H1 (cell line): ENCODE measurements around the gene INAFM2. TPM values are rescaled to one million over a fixed set of nuclear protein-coding genes. Genes with fewer than 3 reads are reported as not detected.

Experiments used
- CTCF ChIA-PET: fragments of 300-600 bp; sonication (Branson Sonifier 250); formaldehyde crosslinking; loops from one replicate; lab custom pipeline; 2021; ENCODE audit not compliant: partially characterized antibody; lab: Charles Lee
- POLR2A ChIA-PET: fragments of 300-600 bp; sonication (Branson Sonifier 250); formaldehyde crosslinking; loops from one replicate; lab custom pipeline; 2021; ENCODE audit warnings: inconsistent platforms; ENCODE audit not compliant: partially characterized antibody; lab: Charles Lee
- DNase-seq, 2 experiments: peaks; one replicate each; pipeline versions ENCODE4 v3.0.0 to v3.0.0-alpha.2; 2010 to 2022; ENCODE audit warnings: low spot score in 2 of 2, low read depth in 1 of 2, mixed read lengths in 1 of 2
- FAIRE-seq: peaks from 2 replicates; lab custom pipeline; 2011; peaks lifted over from hg19 to GRCh38; lab: Jason Lieb, UNC
- H2AFZ ChIP-seq: 2 replicates; pipeline ENCODE4 v1.8.1; 2012; ENCODE audit warnings: low read length, inconsistent platforms
- H2AK5ac ChIP-seq: 2 replicates; pipeline ENCODE4 v1.6.1; 2013; ENCODE audit warnings: low read depth, low read length
- H2BK120ac ChIP-seq: replicated peaks from 2 replicates; pipeline ENCODE3; 2013; ENCODE audit warnings: low read depth, low read length, inconsistent platforms
- H2BK12ac ChIP-seq: 2 replicates; pipeline ENCODE4 v1.6.1; 2013; ENCODE audit warnings: low read depth, low read length
- H2BK15ac ChIP-seq: 2 replicates; pipeline ENCODE4 v1.6.1; 2013; ENCODE audit warnings: low read length
- H2BK20ac ChIP-seq: 2 replicates; pipeline ENCODE4 v1.6.1; 2013; ENCODE audit warnings: low read length
- H2BK5ac ChIP-seq: 2 replicates; pipeline ENCODE4 v1.6.1; 2013; ENCODE audit warnings: low read depth, low read length
- H3K14ac ChIP-seq: 2 replicates; pipeline ENCODE4 v1.6.1; 2013; ENCODE audit warnings: inconsistent platforms; ENCODE audit not compliant: insufficient read length
- H3K18ac ChIP-seq: 2 replicates; pipeline ENCODE4 v1.6.1; 2013; ENCODE audit warnings: low read length; ENCODE audit errors: extremely low read depth
- H3K23ac ChIP-seq: 2 replicates; pipeline ENCODE4 v1.6.1; 2013; ENCODE audit warnings: inconsistent platforms; ENCODE audit not compliant: insufficient read length
- H3K23me2 ChIP-seq: 2 replicates; pipeline ENCODE4 v1.6.1; 2013; ENCODE audit warnings: low read depth, low read length
- H3K27ac ChIP-seq: 2 replicates; pipeline ENCODE4 v1.6.1; 2011; ENCODE audit warnings: low read depth, low read length, inconsistent platforms
- H3K27me3 ChIP-seq, 4 experiments: replicated peaks in 1 of 4; 1 replicate in 1 of 4; 2 replicates in 3 of 4; pipeline versions ENCODE4 v1.6.1 to v1.8.1; 2011 to 2013; ENCODE audit warnings: low read length in 3 of 4, mild to moderate bottlenecking in 3 of 4, inconsistent platforms in 2 of 4, mixed read lengths in 2 of 4, moderate library complexity in 1 of 4; ENCODE audit not compliant: control insufficient read depth in 3 of 4, insufficient read depth in 3 of 4; ENCODE audit errors: extremely low read depth in 1 of 4
- H3K36me3 ChIP-seq, 4 experiments: 2 replicates each; pipeline versions ENCODE4 v1.6.1 to v1.8.1; 2011 to 2013; ENCODE audit warnings: mild to moderate bottlenecking in 4 of 4, low read length in 3 of 4, moderate library complexity in 2 of 4, control low read depth in 1 of 4, inconsistent platforms in 1 of 4; ENCODE audit not compliant: insufficient read depth in 4 of 4, control insufficient read depth in 2 of 4
- H3K4ac ChIP-seq: replicated peaks from 2 replicates; pipeline ENCODE3; 2013; ENCODE audit warnings: low read length, low read depth, mixed read lengths, inconsistent platforms; ENCODE audit not compliant: insufficient read length
- H3K4me1 ChIP-seq, 4 experiments: replicated peaks in 1 of 4; 1 replicate in 1 of 4; 2 replicates in 3 of 4; pipeline versions ENCODE4 v1.6.1 to v1.8.1; 2011 to 2013; ENCODE audit warnings: low read length in 3 of 4, inconsistent platforms in 2 of 4, mixed read lengths in 1 of 4; ENCODE audit not compliant: insufficient read depth in 4 of 4, control insufficient read depth in 3 of 4
- H3K4me2 ChIP-seq, 2 experiments: 2 replicates each; pipeline versions ENCODE4 v1.6.1 to v1.8.1; 2011 to 2013; ENCODE audit warnings: low read depth in 2 of 2, low read length in 2 of 2, control low read depth in 1 of 2, inconsistent platforms in 1 of 2, mild to moderate bottlenecking in 1 of 2; ENCODE audit not compliant: insufficient read depth in 1 of 2
- H3K4me3 ChIP-seq, 4 experiments: fragments of 200-600, 300-600 bp in 1 of 4; sonication (generic), shearing (Covaris generic), sonication (Bioruptor Twin) in 1 of 4; 2 replicates each; pipeline versions ENCODE4 v1.5.1 to v1.8.1; 2011 to 2016; ENCODE audit warnings: low read length in 4 of 4, low read depth in 3 of 4, control low read depth in 2 of 4, inconsistent platforms in 2 of 4, mild to moderate bottlenecking in 2 of 4, mixed read lengths in 1 of 4, moderate library complexity in 1 of 4; ENCODE audit not compliant: insufficient read depth in 2 of 4; ENCODE audit errors: extremely low read depth in 1 of 4
- H3K56ac ChIP-seq: replicated peaks from 2 replicates; pipeline ENCODE3; 2013; ENCODE audit warnings: low read depth, mild to moderate bottlenecking, mixed read lengths, low read length, inconsistent platforms; ENCODE audit not compliant: insufficient read length
- H3K79me1 ChIP-seq: 2 replicates; pipeline ENCODE4 v1.6.1; 2013; ENCODE audit warnings: low read depth, low read length, control low read depth
- H3K79me2 ChIP-seq, 2 experiments: 2 replicates each; pipeline versions ENCODE4 v1.6.1 to v1.8.1; 2012 to 2013; ENCODE audit warnings: low read length in 2 of 2, mild to moderate bottlenecking in 2 of 2, inconsistent platforms in 1 of 2; ENCODE audit not compliant: insufficient read depth in 2 of 2, control insufficient read depth in 1 of 2
- H3K9ac ChIP-seq, 4 experiments: replicated peaks in 1 of 4; 1 replicate in 1 of 4; 2 replicates in 3 of 4; pipeline versions ENCODE4 v1.6.1 to v1.8.1; 2011 to 2013; ENCODE audit warnings: low read depth in 3 of 4, low read length in 3 of 4, control low read depth in 2 of 4, mild to moderate bottlenecking in 2 of 4, moderate library complexity in 2 of 4, inconsistent platforms in 1 of 4; ENCODE audit errors: extremely low read depth in 1 of 4
- H3K9me3 ChIP-seq, 2 experiments: 2 replicates each; pipeline versions ENCODE4 v1.6.1 to v1.8.1; 2012 to 2013; ENCODE audit warnings: mild to moderate bottlenecking in 2 of 2, moderate library complexity in 2 of 2, control low read depth in 1 of 2, inconsistent platforms in 1 of 2, low read depth in 1 of 2, low read length in 1 of 2, mixed read lengths in 1 of 2; ENCODE audit not compliant: insufficient read depth in 2 of 2
- H4K20me1 ChIP-seq, 2 experiments: replicated peaks in 1 of 2; 2 replicates each; pipeline versions ENCODE3 to v1.8.1; 2011 to 2013; ENCODE audit warnings: inconsistent platforms in 2 of 2, low read length in 2 of 2, mild to moderate bottlenecking in 1 of 2; ENCODE audit not compliant: insufficient read depth in 2 of 2, control insufficient read depth in 1 of 2
- H4K5ac ChIP-seq: 2 replicates; pipeline ENCODE4 v1.6.1; 2013; ENCODE audit warnings: low read length, low read depth, mixed read lengths, inconsistent platforms; ENCODE audit not compliant: insufficient read length
- H4K8ac ChIP-seq: 2 replicates; pipeline ENCODE4 v1.8.0; 2013; ENCODE audit warnings: mild to moderate bottlenecking, moderate library complexity, low read length, inconsistent platforms; ENCODE audit not compliant: insufficient read depth; ENCODE audit errors: extremely low read depth
- H4K91ac ChIP-seq: replicated peaks from 2 replicates; pipeline ENCODE3; 2013; ENCODE audit warnings: low read length, mixed read lengths, inconsistent platforms; ENCODE audit not compliant: insufficient read length
- EP300 ChIP-seq, 2 experiments: IDR thresholded peaks; 1 replicate in 1 of 2; 2 replicates in 1 of 2; pipeline ENCODE4 v1.6.1; 2011 to 2012; ENCODE audit warnings: low read depth in 2 of 2, low read length in 2 of 2, mild to moderate bottlenecking in 2 of 2, borderline replicate concordance in 1 of 2, inconsistent platforms in 1 of 2, moderate library complexity in 1 of 2
- HDAC2 ChIP-seq, 2 experiments: fragments of 300-600 bp in 1 of 2; sonication (generic) in 1 of 2; IDR thresholded peaks; 2 replicates each; pipeline ENCODE4 v1.6.1; 2011 to 2012; ENCODE audit warnings: low read depth in 2 of 2, low read length in 2 of 2, mild to moderate bottlenecking in 2 of 2, moderate library complexity in 2 of 2, borderline replicate concordance in 1 of 2, inconsistent platforms in 1 of 2
- HDAC6 ChIP-seq: IDR thresholded peaks from one replicate; pipeline ENCODE4 v1.7.1; 2012; ENCODE audit warnings: low read depth, mild to moderate bottlenecking, inconsistent platforms, low read length, moderate library complexity
- MAFK ChIP-seq: IDR thresholded peaks from 2 replicates; pipeline ENCODE4 v1.6.1; 2012; ENCODE audit warnings: low read depth, mild to moderate bottlenecking, improper control_type of control experiment, low read length
- RFX5 ChIP-seq: IDR thresholded peaks from 2 replicates; pipeline ENCODE4 v1.6.1; 2011; ENCODE audit warnings: low read depth, low read length, improper control_type of control experiment, borderline replicate concordance
- SP1 ChIP-seq: IDR thresholded peaks from 2 replicates; pipeline ENCODE4 v1.6.1; 2011; ENCODE audit warnings: low read depth, low read length
- SP4 ChIP-seq: IDR thresholded peaks from 2 replicates; pipeline ENCODE4 v1.6.1; 2012; ENCODE audit warnings: low read length, inconsistent platforms
- SUZ12 ChIP-seq: fragments of 200-600 bp; sonication (generic); IDR thresholded peaks from 2 replicates; pipeline ENCODE4 v1.6.1; 2012; ENCODE audit warnings: mild to moderate bottlenecking, inconsistent platforms, low read length, moderate library complexity, mixed read lengths
- TEAD4 ChIP-seq: IDR thresholded peaks from 2 replicates; pipeline ENCODE4 v1.6.1; 2012; ENCODE audit warnings: low read depth, low read length, inconsistent platforms, mixed read lengths
- ZNF274 ChIP-seq: IDR thresholded peaks from 2 replicates; pipeline ENCODE4 v1.7.0; 2012; ENCODE audit warnings: low read length, borderline replicate concordance; ENCODE audit errors: extremely low read depth
- WGBS, 2 experiments: shearing (Covaris generic) in 1 of 2; methylation state at CpG; one replicate each; pipeline versions ENCODE4 v1.1.6 to v1.1.7; 2013 to 2015; ENCODE audit warnings: low lambda C conversion rate in 2 of 2, mixed read lengths in 2 of 2, inconsistent platforms in 1 of 2, low coverage in 1 of 2, missing lambda C conversion rate in 1 of 2; ENCODE audit not compliant: insufficient replicate concordance in 2 of 2, insufficient coverage in 1 of 2, insufficient read length in 1 of 2; ENCODE audit errors: extremely low coverage in 1 of 2, missing lambda C conversion rate in 1 of 2; 5-methylcytosine and 5-hydroxymethylcytosine counted together
- polyA plus RNA-seq, 7 experiments: library from polyadenylated mRNA; depleted of rRNA in 3 of 7; stranded (reverse) in 5 of 7; unstranded in 2 of 7; fragments of >200 nt in 5 of 7; fragments of 200-250 nt in 2 of 7; gene quantifications; 1 replicate in 5 of 7; 2 replicates in 1 of 7; 4 replicates in 1 of 7; pipeline versions ENCODE4 v1.2.1 to v1.2.3, GENCODE V29; 2011 to 2013; ENCODE audit warnings: missing spikeins in 2 of 7, mixed read lengths in 2 of 7
- total RNA-seq: library from RNA; stranded (reverse); fragmentation: NEBNext Ultra II Directional; extraction: Animal tissue kit (Norgen Biotek cat#: 25700); gene quantifications from 2 replicates; pipeline ENCODE4 v1.2.1, GENCODE V29; 2021
- TF ChIP-seq, protein P1 (sequence below), 3 experiments: IDR thresholded peaks; 1 replicate in 2 of 3; 2 replicates in 1 of 3; pipeline versions ENCODE4 v1.5.1 to v1.6.1; 2011; ENCODE audit warnings: low read length in 3 of 3, mild to moderate bottlenecking in 3 of 3, inconsistent platforms in 2 of 3, low read depth in 1 of 3, moderate library complexity in 1 of 3; ENCODE audit not compliant: insufficient read depth in 1 of 3; ENCODE audit errors: control extremely low read depth in 1 of 3

The INAFM2 gene
- total and polyA plus RNA-seq, 2 of the 8 experiments (the other 6 are each of a cell fraction or from before 2014, with no cell fraction given) = 15.3 to 35.1 TPM

DNA sequence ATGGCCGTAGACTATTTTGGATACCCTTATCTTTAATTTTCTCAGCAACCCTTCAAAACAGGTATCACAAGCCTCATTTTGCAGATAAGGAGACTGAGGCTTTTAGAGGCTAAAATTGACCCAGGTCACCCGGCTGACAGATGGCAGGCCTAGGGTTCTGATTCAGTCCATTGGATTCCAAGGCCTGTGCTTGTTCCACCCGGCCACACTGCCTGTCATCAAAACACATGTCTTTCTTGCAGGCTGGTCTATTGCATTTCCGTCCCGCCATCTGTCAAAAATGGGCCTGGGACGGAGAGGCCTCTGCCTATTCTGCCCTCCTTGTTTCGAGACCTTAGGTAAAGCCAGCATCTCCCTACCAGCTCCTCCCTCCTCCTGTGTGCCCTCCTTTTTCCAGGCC lies 8.1 kb downstream of the INAFM2 start:
- Histone ChIP-seq H3K9ac (no peak overlapping the region), H3K56ac (no peak overlapping the region), H2AK5ac (no peak overlapping the region), H3K36me3 (peaks cover 0 to 7% (median 0%) of the 10 kb centered on the region in 4 experiments; a peak in 3 of 8 replicates), H3K79me2 (no peaks in the 10 kb centered on the region), H3K4ac (no peak overlapping the region), H3K4me2 (no peak overlapping the region), H3K14ac (no peak overlapping the region), H3K23me2 (peaks cover under 1% of the 10 kb centered on the region), H2AFZ (no peak overlapping the region), H4K91ac (no peak overlapping the region), H3K4me3 (no peak overlapping the region), H3K27me3 (no peaks in the 10 kb centered on the region), H3K4me1 (peaks cover 20 to 41% (median 31%) of the 10 kb centered on the region in 4 experiments), H2BK20ac (no peak overlapping the region), H4K20me1 (no peaks in the 10 kb centered on the region), H2BK120ac (no peak overlapping the region), H2BK5ac (no peak overlapping the region), H3K27ac (no peak overlapping the region), H3K9me3 (no peaks in the 10 kb centered on the region; a peak in 1 of 4 replicates), H3K18ac (no peak overlapping the region), H2BK15ac (no peak overlapping the region), H4K5ac (no peak overlapping the region), H3K79me1 (no peaks in the 10 kb centered on the region), H4K8ac (no peak overlapping the region), H2BK12ac (no peak overlapping the region), H3K23ac (no peak overlapping the region)
- POLR2A ChIA-PET = interaction anchor here (1.0 to 1.9 kb wide), 2 partner anchors 8 to 56 kb away, joined by 3 to 8 read pairs; partner anchors contain the start of gene INAFM2
- FAIRE-seq (no peak), DNase-seq (no peak)
- no peak for TF ChIP-seq SP1
- no peak for TF ChIP-seq SUZ12
- TF ChIP-seq ZNF274 = no peak
- TF ChIP-seq MAFK = no peak
- TF ChIP-seq EP300 (IDR thresholded peaks at IDR 0.05; ENCODE audit: borderline replicate concordance in 1 of 2, low read depth in 2 of 2, low read length in 2 of 2) = no peak
- no peak for TF ChIP-seq HDAC6
- no peak for TF ChIP-seq SP4
- no peak for TF ChIP-seq TEAD4
- no peak for TF ChIP-seq RFX5
- TF ChIP-seq, protein P1, sequence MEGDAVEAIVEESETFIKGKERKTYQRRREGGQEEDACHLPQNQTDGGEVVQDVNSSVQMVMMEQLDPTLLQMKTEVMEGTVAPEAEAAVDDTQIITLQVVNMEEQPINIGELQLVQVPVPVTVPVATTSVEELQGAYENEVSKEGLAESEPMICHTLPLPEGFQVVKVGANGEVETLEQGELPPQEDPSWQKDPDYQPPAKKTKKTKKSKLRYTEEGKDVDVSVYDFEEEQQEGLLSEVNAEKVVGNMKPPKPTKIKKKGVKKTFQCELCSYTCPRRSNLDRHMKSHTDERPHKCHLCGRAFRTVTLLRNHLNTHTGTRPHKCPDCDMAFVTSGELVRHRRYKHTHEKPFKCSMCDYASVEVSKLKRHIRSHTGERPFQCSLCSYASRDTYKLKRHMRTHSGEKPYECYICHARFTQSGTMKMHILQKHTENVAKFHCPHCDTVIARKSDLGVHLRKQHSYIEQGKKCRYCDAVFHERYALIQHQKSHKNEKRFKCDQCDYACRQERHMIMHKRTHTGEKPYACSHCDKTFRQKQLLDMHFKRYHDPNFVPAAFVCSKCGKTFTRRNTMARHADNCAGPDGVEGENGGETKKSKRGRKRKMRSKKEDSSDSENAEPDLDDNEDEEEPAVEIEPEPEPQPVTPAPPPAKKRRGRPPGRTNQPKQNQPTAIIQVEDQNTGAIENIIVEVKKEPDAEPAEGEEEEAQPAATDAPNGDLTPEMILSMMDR (IDR thresholded peaks at IDR 0.05; ENCODE audit: control extremely low read depth in 1 of 3, insufficient read depth in 1 of 3, low read depth in 1 of 3, low read length in 3 of 3) = no peak
- no peak for TF ChIP-seq HDAC2 (IDR thresholded peaks at IDR 0.05; ENCODE audit: borderline replicate concordance in 1 of 2, low read depth in 2 of 2, low read length in 2 of 2)
- WGBS, 2 experiments = 95% methylated on average over 7 of the region's 7 CpGs; no CpG with 5 or more reads in 1 of the 2 experiments
- CTCF ChIA-PET = interaction anchor here (1.0 to 21.1 kb wide), 9 partner anchors 10 to 114 kb away, joined by 3 to 295 read pairs (median 7); no protein-coding TSS in a partner anchor
